ENCODE data around the gene ABAT.

ABAT gene

GRCh38 chr16:8670014-8670560 is 4.3 kb upstream of the ABAT start:
- in situ Hi-C loops (cut with HindIII; ENCODE audit: low pct_ligation_motif_present, low sequenced_read_pairs) = no loop called here
- DNase-seq = no peak
- no peaks in the 10 kb centered on the region for H3K27me3 ChIP-seq (replicated peaks)
- no peaks in the 10 kb centered on the region for H3K36me3 ChIP-seq (replicated peaks)
- TF ChIP-seq, protein P1, sequence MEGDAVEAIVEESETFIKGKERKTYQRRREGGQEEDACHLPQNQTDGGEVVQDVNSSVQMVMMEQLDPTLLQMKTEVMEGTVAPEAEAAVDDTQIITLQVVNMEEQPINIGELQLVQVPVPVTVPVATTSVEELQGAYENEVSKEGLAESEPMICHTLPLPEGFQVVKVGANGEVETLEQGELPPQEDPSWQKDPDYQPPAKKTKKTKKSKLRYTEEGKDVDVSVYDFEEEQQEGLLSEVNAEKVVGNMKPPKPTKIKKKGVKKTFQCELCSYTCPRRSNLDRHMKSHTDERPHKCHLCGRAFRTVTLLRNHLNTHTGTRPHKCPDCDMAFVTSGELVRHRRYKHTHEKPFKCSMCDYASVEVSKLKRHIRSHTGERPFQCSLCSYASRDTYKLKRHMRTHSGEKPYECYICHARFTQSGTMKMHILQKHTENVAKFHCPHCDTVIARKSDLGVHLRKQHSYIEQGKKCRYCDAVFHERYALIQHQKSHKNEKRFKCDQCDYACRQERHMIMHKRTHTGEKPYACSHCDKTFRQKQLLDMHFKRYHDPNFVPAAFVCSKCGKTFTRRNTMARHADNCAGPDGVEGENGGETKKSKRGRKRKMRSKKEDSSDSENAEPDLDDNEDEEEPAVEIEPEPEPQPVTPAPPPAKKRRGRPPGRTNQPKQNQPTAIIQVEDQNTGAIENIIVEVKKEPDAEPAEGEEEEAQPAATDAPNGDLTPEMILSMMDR (IDR thresholded peaks at IDR 0.05; ENCODE audit: low read depth, low read length, missing control alignments) = no peak
- H3K27ac ChIP-seq = no peak overlapping the region
- no peak overlapping the region for H3K4me3 ChIP-seq (ENCODE audit: low read depth, low read length)

DNA sequence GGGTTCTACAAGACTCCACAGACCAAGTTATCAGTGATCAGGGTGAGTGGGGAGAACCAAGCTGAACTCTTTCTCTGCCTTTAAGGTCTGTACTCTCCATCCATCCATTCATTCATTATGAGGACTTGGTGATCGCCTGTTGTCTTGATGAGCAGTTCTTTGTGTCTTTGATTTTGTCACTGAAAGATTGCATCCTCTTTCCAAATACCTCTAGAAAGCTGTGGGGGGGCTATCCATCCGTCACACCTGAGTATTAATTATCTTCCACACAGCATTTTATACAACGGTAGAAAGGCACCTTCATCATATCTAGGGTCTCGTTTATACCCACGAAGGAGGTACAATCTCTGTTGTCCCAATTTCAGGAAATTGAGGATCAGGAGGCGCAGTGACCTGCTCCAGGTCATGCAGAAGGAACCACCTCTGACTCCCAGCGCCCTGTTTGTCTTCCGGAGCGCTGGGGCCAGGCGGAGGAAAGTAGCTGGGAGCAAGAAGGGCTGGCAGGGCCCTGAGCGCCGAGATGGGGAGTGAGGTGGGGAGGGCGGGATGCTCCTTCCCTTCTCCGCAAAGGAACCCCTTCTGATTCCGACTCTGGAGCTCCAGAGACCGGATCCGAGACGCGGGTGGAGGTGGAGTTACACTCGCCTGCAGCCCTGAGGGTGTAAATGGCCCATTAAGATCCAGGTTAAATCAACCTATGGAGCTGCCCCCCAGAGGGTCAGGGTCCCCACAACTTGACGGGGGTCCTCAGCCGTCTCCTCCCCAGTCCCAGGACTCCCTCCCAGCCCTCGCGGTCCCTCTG is 605 bp upstream of the ABAT start:
- in situ Hi-C loops (cut with HindIII; ENCODE audit: low pct_ligation_motif_present, low sequenced_read_pairs) = no loop called here
- no peak overlapping the region for H3K27ac ChIP-seq
- no peak for DNase-seq
- peak overlapping the region; percentile 59 for H3K4me3 ChIP-seq (ENCODE audit: low read depth, low read length)
- no peaks in the 10 kb centered on the region for H3K27me3 ChIP-seq (replicated peaks)
- TF ChIP-seq, protein P1 (IDR thresholded peaks at IDR 0.05; ENCODE audit: low read depth, low read length, missing control alignments) = no peak
- no peaks in the 10 kb centered on the region for H3K36me3 ChIP-seq (replicated peaks)

DNA sequence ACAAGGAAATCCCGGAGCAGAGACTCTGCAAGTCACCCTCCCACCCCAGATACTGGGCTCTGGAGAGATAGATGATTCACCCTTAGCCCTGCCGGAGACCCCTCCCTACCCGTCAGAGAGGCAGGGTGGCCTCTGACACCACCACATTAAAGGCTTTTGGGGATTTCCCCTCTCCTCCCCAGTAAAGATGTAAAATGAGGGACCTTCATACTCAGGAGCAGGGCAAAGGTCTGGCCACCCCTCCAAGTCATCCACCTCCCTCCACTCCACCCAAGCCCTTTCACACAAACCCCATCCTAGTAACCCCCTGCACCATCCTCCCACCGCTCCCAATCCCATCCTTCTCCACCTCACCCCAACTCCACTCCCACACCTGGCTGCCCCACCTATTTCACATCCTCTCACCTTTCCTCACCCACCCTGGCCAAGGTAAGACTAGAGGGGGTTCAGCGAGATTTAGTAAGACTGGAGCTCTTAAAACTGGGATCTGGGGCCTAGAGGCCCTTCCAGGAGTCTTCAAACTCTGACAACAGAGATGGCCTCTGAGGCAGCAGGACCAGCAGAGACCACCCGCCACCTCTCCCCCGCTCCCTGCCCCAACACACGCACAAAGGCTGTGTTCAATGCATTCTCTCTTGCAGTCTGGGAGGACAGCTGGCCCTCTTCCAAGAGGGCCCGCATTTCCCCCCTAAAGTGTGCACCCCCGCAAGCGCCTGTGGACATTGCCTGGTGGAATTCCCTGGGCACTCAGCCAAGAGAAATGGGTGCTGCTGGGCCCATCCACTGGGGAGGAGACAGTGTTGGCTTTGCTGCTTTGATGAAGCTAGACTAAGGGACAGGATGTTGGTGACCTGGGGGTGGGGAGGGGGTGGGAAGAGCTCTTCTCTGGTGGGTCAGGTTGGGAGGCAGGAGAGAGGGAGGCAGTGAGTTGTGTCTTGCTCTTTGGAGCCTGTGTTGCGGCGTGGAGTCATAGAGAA is 1.1 kb downstream of the ABAT start:
- no peak overlapping the region for H3K4me3 ChIP-seq (ENCODE audit: low read depth, low read length)
- no peak overlapping the region for H3K27ac ChIP-seq
- TF ChIP-seq, protein P1 (IDR thresholded peaks at IDR 0.05; ENCODE audit: low read depth, low read length, missing control alignments) = no peak
- H3K36me3 ChIP-seq (replicated peaks) = no peaks in the 10 kb centered on the region
- in situ Hi-C loops (cut with HindIII; ENCODE audit: low pct_ligation_motif_present, low sequenced_read_pairs) = no loop called here
- DNase-seq = no peak
- H3K27me3 ChIP-seq (replicated peaks) = no peaks in the 10 kb centered on the region

DNA sequence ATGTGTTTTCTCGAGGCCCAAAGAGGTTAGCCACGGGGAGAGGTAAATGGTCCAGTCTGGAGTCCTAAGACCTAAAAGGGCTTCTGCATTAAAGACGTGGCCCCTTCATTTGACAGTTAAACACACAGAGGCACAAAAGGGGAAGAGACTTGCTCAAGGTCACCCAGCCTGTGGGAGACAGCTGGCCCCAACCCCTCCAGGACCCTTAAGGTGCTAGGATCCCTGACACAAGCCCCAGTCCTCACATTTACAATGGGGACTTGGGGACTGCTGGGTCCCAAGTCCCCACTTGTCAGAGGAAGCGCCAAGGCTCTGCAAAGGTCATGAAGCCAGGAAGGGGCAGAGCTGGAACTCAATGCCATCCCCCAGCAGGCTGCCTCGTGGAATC is 1.7 kb downstream of the ABAT start:
- in situ Hi-C loops (cut with HindIII; ENCODE audit: low pct_ligation_motif_present, low sequenced_read_pairs) = no loop called here
- TF ChIP-seq, protein P1 (IDR thresholded peaks at IDR 0.05; ENCODE audit: low read depth, low read length, missing control alignments) = no peak
- DNase-seq = no peak
- no peak overlapping the region for H3K27ac ChIP-seq
- no peak overlapping the region for H3K4me3 ChIP-seq (ENCODE audit: low read depth, low read length)
- H3K27me3 ChIP-seq (replicated peaks) = no peaks in the 10 kb centered on the region
- H3K36me3 ChIP-seq (replicated peaks) = no peaks in the 10 kb centered on the region

GRCh38 chr16:8676737-8677375 is 2.4 kb downstream of the ABAT start:
- no peaks in the 10 kb centered on the region for H3K27me3 ChIP-seq (replicated peaks)
- H3K36me3 ChIP-seq (replicated peaks) = no peaks in the 10 kb centered on the region
- no peak overlapping the region for H3K4me3 ChIP-seq (ENCODE audit: low read depth, low read length)
- DNase-seq = no peak
- H3K27ac ChIP-seq = no peak overlapping the region
- TF ChIP-seq, protein P1 (IDR thresholded peaks at IDR 0.05; ENCODE audit: low read depth, low read length, missing control alignments) = no peak
- in situ Hi-C loops (cut with HindIII; ENCODE audit: low pct_ligation_motif_present, low sequenced_read_pairs) = no loop called here
